HG02981 (cell line): ENCODE data around the gene MFAP3L.

Experiments
- ATAC-seq: cut with Tn5 transposase; IDR thresholded peaks from one replicate; pipeline ENCODE4 v1.9.1; 2021; ENCODE audit warnings: mild to moderate bottlenecking, moderate library complexity; ENCODE audit not compliant: unreplicated experiment

The MFAP3L gene

DNA sequence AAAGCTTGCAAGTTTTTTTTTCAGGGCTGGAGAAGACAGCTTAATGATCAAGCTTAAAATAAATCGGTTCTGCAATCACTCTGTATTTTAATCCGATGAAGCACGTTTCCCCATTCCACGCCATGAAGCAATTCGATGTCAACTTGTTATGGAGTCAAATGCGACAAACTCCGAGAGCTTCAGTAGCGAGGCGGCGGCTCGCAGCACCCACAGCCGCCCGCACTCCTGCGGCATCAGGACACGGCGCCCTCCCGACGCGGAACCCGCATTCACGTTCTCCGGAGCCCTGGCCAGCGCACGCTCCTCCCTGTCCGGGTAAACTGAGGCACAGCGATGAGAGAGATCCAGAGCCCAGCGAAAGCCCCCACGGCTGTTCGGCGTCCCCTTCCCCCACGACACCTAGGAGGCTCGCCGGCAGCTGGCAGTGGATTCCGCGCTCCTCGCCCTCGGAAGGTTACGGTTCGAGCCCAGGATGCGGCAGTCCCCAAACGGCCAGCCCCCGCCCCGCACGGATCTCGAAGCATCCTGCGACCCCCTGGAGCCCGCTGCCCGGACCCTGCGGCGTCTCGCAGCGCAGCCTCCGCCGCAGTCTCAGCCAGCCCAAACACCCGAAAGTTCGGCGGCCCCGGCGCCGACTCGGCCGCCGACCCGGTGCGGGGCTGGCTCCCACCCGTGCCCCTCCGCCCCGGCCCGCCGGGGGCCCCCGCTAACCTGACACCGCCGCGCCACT lies 507 bp downstream of the MFAP3L start:
- ATAC-seq = no peak

DNA sequence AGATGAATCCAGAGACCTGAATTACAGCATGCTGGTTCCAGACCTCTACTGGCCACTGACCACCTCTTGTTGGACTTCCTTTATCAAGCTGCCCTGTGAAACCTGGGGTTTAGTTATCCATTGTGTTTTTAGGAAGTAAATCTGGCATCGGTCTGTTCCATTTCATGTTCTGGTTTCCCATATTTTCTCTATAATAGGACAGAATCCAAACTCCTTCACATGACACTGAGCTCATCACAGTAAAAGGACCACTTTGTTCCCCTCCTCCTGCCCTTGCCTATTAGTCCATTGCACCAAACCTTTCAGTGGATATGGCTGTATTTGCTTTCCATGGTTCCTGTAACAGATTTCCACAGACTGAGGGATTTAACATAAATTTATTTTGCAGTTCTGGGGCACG lies 4.0 kb downstream of the MFAP3L start:
- ATAC-seq = no peak

DNA sequence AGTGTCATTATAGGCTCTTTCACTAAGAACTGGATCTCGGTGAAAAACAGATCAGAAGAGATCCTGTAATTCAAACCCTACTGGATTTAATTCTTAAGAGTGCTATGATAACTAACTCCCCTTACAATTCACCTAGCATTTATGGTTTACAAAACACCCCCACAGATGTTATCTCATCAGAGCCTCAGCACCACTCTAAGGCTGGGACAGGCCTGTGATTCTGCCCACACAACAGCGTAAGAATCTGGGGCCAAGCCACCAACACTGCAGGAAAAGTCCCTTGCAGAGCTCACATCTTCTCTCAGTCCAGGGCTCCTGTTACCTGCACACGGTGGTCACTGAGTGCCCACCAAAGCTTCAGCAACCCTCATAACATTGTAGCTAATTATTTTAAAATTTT lies 8.9 kb downstream of the MFAP3L start:
- no peak for ATAC-seq

DNA sequence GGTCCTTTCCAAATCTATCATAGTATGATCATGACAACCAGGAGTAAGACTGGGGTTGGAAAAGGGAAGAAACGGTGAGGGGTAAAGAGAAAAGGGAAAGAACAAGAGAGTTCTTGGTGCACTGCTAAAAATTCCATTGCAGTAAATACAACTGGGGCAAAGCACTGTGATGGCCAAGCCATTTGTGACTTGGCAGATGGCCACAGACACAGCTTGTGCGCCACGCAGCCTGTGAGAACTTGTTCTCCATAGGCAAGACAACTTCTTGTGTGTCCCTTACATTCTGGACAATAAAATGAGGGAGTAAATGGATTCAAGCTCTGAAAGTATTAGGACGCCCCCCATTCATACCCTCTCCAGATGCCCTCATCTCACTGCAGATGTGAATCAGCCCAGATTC lies 10.9 kb downstream of the MFAP3L start:
- no peak for ATAC-seq

DNA sequence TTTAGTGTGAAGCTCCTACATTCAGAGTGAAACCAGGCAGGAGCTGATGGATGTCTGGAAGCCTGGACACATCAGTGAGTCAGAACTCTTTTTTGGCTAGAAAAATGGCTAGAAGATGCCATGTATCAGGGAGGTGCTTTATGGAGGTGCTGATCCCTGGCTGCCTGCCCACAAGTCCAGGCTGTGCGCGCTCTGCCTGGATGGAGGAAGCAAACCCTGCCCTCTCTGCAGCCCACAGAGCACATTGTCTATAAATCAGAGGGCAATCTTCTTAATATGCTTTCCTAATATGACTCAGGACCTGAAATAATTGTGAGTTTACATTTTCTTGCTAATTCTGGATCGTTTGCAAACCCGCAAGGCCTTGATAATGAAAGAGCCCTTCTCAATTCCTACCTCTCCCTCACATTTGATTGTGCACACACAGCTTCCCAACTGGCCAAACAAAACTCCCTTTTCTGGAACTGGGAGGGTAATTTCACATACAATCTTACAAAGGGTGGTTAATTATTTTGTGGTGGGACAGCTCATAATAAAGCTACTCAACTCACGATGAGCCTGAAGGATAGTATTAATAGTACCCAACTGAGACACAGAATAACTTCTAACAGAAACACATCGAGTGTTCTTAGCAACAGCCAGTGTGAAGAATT lies 11.7 kb downstream of the MFAP3L start:
- ATAC-seq = no peak

DNA sequence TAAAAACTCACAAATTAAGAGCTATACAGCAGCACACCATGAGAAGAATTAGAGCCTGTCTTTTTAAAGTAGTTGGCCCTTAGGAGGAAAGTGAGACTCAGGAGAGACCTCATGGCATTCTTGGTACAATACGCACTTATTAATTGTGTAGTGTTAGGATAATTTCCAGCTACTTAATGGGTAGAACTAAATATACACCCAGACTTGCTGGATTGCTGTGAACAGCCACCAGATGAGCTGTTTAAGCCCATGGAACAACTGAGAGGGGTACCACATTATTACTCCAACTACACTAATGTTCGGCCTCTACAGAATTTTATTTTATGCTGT lies 13.6 kb downstream of the MFAP3L start:
- no peak for ATAC-seq

DNA sequence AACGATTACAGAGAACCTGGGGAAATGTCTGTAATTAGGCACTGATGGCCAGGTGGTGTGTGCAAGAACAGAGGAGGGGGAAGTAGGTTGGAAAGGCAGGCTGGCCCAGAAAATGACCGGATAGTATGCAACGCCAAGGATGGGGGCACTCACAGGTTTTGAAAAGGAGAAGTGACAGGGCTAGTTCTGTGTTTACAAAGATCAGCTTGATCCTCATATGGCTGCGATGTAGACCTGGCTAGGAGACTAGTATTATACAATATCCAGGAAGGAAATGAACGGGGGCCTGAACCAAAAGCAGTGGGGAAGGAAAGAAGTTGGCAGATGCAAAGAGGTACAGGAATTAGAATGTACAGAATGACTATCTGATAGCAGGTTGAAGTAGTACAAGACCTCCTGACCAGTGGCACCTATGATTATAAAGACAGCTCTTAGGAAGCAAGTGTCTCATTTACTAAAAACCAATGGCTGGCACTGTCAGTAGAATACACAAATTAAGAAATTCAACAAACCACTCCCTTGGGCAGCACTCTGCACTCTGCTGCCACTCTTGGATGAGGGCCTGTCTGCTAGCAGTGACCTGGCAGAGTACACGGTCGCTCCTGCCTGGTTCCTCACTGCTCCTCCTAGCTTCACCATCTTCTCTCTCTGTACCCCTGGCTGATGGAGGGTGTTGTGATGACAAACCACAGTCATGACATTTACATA lies 14.1 kb downstream of the MFAP3L start:
- ATAC-seq = no peak

DNA sequence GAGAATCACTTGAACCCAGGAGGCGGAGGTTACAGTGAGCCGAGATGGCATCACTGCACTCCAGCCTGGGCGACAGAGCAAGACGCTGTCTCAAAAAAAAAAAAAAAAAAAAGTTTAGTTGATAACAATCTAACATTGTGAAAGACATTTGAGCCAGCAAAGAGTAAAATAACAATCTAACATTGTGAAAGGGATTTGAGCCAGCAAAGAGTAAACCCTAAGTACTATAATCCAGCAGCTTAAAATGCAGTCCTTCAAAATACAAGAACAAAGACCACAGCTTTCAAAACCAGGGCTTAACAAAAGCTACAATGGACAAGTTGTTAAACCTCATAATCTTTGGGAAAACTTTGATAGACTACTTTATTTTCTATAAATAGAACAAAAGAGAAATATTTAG lies 16.9 kb downstream of the MFAP3L start:
- ATAC-seq = no peak

DNA sequence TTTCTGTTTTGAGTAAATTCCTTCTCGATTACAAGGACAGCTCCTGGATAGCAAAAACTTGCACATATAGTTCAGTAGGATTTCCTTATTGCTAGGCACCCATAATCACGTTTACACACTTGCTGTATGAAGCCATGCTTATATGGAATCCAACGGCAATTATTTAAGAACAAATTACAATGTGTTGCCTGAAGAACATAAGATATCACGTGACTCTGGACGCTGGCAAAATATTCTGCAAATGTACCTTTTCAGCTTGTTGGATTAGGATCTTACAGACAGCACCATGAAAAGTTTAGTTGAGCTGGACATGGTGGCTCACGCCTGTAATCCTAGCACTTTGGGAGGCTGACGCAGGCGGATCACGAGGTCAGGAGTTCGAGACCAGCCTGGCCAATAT lies 17.4 kb downstream of the MFAP3L start:
- no peak for ATAC-seq

DNA sequence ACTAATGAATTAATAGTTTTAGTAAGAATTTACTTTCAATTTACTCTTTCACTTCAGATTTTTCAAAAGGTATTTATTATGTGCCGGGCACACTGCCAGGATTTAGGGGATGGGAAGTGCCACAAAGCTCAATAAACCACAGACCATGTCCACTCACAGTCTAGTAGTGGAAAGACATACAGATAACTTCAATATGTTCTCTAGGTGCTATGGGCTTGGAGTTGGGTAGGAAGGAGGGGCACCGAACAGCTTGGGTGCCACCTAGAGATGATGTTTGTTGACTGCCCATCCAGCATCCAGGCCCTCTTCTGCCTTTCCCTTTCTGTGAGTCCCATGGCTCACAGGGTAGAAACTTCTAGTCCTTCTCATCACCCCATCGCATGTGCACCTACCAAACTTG lies 17.8 kb downstream of the MFAP3L start:
- ATAC-seq = no peak

DNA sequence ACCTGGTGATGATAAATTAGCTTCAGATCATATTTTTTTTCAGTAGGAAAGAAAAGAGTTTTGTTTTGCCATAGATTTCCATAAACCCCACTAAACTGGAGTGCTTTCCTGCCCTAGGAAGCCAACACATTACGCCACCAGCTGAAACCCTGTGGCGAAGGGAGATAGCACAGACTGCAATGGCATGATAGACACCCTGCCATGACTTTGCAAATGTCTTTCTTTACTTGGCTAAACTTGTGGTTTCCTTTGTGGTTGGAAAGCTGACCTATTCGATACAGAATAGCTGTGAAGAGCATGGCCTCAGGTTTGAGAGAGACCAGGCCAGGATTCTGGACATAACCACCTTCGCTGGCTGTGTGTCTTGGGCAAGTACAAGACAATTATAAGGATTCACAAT lies 19.1 kb downstream of the MFAP3L start:
- no peak for ATAC-seq

DNA sequence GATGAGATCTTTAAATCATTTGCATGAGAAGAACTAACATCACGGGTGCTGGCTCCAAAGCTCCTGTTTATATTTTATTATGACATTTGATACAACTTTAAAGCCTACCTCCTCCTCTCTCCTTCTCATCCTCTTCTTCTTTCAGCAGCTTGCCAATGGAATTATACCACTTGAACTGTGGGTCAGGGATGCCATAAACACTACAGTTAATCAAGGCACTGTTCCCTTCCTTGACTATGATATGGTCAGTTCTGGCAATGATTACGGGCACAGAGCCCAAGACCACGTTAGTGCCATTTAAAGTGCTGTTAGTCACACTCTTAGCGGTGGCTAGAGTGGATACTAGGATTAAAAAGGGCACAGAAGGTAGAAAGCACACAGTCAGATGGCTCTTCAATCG lies 20.7 kb downstream of the MFAP3L start:
- no peak for ATAC-seq

DNA sequence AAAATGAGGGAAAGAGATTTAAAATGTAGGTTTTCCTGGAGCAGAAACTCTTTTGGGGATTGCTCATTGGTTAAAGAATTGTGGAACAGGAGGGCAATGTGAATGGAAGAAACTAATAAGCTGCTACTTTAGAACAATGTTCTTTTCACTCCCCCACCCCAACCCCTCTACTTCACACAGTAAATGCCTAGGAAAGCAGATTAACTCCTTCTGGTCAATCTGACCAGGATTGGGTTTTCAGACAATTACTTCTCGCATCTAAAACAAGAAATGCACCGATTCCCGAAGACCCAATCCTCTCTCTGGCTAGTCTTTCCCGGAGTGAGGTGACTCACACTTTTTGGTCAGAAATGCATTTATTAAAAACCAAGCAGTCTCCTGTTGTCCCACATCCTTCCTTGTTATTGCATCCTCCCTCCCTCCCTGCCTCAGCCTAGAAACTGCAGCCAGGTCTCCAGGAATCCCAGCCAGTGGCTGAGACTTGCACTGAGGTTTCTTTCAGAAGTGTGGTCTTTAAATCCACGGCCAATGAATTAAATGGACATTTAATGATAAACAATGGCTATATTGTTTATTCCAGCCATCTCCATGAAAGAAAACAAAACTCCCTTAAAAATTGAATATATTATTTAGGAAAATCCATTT lies 21.4 kb downstream of the MFAP3L start:
- no peak for ATAC-seq

DNA sequence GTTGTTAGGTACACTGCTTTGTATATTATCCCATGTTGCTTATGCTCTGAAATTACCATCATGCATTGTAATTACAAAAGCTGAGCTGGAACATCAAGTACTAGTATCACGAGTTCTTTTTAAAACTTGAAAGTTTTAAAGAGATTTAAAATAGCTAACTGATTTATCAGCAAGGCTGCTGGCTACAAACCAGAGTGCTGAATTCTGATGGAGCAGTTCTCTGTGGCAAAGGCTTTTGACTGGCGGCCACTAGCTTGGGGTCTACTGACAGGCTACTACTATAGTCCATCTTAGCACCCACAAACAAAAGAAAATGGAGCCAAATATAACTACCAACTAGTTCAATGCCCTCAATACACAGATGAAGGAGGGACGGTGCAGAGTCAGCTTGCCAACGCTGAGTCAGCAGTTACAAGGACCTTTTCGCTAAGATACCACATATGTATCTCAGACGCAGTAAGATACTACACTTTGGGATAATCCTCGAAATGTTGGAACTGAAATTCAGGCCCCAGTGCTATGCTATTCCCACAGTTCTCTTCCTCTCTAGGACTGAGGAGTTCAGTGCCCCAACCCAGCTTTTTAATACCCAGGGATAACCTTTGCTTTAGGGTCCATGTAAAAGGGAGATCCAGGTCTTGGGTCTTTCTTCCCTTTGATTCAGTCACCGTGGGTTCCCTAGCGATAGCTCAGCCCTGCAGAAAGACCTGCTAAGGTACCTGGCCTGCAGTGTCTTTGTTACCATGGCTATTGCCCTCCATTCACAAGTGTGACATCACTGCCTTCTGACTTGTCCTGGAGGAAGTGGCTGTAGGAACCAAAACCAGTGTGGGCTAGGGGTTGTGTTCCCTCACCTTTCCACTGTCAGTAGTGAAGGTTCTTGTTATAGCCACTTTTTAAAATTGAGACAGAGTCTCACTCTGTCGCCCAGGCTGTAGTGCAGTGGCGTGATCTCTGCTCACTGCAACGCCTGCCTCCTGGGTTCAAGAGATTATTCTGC lies 22.8 kb downstream of the MFAP3L start:
- ATAC-seq = no peak

DNA sequence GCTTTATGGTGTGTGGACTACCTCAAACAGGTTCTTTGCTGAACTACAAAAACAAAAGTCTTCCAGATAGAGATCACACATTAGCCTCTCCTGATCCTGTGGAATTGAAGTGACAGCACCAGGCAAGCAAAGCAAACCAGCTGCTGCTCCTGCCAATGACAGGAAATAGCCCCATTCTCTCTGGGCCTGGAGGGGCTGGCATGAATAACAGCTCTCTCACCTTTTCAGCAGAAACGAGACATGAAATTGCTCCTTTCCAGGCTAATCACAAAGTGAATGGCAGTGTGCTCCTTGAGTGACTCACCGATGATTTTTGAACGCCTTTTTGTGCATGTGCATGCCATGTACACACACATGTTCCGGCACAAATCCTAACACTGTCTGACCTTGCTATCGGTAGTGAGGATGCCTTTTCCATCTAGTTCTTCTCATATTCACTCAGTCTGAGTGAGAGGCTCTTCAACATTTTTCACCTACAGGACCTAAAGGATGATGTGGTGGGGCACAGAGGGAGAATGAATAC lies 24.4 kb downstream of the MFAP3L start:
- no peak for ATAC-seq

DNA sequence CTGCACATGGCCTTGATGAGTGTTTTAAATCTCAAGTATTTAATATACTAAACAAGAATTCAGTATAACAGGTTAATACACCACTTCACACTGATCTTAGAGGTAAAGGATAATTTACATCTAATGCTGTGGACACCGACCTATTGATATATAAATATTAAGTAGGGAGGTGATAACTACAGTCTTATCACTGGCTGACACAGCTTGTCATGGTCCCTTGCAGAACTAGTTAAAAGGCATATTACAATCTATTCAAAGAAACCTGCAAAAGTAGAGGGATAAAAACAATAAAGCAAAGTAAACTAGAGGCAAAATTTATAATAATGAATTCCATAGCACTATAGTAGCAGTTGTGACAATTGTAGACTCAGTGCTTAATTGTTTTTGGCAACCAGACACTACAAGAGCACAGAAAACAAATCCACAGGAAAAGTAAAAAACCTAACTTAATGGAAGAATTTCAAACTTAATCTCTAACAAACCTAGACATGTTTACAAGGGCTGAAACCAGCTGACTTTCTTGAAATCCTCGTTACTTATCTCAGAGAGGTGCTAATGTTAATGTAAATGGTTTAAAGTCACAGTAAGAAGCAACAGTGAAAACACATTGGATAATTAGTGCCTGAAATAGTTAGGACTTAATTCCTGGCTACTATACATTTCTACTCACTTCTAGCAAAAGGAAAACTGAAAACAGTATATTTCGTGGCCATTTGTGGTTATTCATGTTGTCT lies 25.0 kb downstream of the MFAP3L start:
- ATAC-seq = no peak

DNA sequence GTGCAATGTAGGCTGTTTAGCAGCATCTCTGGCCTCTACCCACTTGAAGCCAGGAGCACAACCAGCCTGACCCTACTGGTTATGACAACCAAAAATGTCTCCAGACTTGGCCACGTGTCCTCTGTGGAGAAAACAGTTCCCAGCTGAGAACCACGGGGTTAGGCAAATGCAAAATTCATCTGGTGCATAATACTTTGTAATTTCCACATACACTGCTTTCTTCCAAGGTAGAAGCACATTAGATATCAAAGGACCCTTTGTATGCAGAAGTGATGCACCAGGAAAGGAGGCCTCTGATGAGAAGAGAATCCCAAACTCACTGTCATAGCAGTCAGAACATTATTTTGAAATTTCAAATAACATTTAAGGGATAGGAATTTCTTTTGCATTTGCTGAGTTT lies 26.3 kb downstream of the MFAP3L start:
- no peak for ATAC-seq

DNA sequence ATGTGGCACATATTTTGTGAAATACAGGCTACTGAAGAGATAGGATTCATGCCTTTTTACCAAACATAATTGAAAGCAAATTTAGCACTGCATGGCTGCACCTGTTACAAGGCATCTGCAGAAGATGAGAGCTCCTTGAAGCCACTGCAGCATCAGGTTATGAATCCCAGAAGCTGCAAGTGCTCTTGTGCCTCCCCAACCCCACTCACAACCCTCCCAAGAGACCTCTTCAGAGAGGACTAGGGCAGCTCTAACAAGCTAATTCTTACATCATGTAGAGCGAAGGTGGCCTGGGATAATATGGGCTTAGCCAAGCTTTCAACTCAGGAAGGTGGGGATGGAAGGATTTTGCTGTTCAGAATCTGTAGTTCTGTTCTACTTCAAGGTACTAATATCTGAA lies 27.2 kb downstream of the MFAP3L start:
- no peak for ATAC-seq

DNA sequence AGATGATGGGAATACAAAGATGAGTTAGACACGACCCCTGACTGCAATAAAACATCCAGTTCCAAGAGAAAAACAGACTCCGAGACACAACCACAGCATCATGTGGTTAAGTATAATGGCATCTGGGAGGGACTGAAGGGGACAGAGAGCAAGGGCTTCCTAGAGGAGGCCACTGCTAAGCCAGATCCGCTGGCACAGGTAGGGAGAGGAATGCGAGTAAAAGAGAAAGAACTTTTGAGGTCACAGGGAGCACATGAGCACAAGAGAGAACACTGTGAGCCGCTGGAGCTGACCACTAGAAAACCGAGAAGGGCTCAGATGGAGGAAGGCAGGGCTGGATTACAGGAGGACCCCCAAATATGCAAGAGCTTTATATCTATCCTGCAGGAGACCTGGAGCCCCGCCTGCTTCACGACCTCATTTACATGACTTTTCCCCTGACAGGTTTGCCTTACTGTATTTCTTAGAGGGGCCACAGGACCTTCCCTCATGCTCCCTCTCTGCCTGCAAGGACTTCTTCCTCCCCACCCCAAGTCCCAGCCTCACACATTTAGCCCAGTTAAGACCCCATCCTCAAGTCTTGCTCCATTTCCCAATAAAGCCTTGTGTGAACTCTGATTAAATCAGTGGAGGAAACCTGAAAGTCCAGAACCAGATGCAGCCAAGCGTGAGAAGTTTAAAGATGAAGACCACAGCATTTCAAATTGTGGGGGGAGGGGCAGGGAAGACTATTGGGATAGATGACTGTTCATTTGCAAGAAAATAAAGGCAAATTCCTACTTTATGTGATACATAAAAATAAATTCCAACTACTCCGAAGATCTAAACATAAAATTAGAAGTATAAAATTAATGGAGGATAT lies 29.6 kb downstream of the MFAP3L start:
- ATAC-seq = no peak
